Stimulated activated CD4-positive, alpha-beta T cell treated with anti-CD3 and anti-CD28 coated beads, Interleukin-15, amount 100 ng/mL, for 1 hour (primary cell): ENCODE measurements around the gene HOXC5.
A peak's percentile ranks its signal among the peaks of the same experiment; 100 is the strongest.

Experiments used
- DNase-seq, 2 donors: peaks; one replicate each; pipeline ENCODE4 v3.0.0-alpha.2; 2020; ENCODE audit warnings: low read depth in 1 of 2, low spot score in 1 of 2

Gene HOXC5

DNA sequence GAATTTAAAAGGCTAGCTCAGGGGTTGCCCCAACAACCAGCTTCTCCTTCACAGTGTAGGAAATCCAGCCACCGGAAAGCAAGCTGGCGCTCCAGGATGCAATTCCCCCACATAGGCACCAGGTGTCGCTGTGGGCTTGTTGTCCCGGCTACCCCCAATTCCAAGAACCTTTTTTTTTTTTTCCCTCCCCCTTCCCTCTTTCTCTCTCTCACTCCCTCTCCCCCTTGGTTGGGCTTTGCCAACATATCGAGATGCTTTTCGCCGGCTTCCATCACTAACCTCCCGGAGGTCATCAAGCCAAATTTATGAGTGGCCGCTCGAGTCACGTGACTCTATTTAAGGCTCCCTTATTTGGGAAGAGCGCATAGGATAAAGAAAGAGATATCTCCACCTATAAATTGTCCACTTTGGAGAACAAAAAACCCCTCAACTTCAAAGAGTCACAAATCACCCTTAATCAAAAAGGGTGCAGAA, at the start of gene HOXC5:
HOXC5 (plus strand) TSS at position 424 of the 474 bp plus-strand sequence. CDS start 73 bp downstream, outside the sequence.
- peak; percentile 13 to 34 for DNase-seq

DNA sequence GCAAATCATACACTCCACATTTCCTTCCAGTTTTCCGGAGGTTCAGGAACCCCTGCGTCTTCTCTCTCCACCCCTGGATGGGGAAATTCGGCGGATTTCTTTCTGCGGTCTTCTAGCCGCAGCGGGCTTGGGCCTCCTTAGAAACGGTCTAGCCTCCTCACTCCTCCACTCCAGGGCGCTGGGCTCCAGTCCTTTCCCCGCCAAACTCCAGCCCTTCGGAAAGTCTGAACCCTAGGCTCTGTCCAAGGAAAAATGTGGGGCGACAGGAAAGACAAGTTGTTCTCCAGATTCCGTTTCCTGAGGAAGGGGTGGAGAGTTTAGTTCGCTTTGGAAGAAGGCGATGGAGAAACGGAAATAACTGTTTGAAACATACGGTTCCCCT, 49.3 kb upstream of the HOXC5 start:
- no peak for DNase-seq

DNA sequence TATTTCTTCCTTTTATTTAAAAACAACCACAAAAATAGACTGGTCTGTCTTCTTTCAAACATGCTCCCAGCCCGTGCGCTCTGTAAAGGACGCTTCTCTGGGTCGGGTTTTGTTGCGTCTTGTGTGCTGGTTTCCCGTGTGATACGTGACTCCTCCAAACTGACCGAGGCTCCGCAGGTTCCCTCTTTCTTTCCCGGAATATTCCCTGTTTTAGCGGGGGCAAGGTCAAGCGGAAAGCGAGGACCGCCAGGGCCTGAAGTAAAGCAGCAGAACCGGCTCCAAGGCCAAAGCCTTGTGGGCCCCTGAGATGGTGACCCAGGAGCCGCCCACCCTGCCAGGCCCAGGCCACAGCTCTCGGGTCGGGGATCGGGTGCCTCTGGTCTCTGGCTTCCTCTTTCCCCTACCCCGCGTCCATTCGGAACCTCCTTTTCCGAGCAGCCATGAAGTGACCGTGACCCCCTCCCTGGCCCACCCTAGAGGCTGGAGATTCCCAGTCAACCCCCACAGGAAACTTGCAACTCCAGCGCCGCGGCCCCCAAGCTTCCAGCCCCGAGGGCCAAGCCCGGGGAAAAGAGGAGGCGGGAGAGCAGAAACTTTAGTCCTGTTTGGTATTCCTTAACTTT, 48.8 kb upstream of the HOXC5 start:
- no peak for DNase-seq

DNA sequence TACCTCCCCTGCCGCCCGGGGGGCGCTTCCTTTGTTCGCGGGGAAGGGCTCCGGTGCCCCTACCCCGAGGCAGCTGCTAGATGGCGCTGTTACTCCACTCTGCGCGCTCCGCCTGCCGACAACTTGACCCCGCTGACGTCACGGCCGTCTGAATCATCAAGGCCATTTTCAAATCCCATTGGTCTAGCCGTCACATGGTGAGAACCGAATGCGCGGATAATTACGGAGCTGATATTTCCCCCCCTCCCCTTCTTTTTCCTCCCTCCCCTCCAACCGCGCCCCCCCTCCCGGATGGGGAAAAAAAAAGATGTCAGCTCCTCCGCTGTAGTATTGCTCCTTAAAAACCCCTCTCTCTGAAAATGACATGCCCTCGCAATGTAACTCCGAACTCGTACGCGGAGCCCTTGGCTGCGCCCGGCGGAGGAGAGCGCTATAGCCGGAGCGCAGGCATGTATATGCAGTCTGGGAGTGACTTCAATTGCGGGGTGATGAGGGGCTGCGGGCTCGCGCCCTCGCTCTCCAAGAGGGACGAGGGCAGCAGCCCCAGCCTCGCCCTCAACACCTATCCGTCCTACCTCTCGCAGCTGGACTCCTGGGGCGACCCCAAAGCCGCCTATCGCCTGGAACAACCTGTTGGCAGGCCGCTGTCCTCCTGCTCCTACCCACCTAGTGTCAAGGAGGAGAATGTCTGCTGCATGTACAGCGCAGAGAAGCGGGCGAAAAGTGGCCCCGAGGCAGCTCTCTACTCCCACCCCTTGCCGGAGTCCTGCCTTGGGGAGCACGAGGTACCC, 47.8 kb upstream of the HOXC5 start, which contains the start of gene HOXC10:
HOXC10 (plus strand) TSS at position 246 of the 791 bp plus-strand sequence; CDS start at position 360, 114 bp downstream.
- peak in 1 of 2 donors; percentile 74 for DNase-seq

DNA sequence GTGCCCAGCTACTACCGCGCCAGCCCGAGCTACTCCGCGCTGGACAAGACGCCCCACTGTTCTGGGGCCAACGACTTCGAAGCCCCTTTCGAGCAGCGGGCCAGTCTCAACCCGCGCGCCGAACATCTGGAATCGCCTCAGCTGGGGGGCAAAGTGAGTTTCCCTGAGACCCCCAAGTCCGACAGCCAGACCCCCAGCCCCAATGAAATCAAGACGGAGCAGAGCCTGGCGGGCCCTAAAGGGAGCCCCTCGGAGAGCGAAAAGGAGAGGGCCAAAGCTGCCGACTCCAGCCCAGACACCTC, 47.2 kb upstream of the HOXC5 start:
- DNase-seq = no peak

GRCh38 chr12:53985994-53986685, 46.7 kb upstream of the HOXC5 start:
- DNase-seq = no peak

GRCh38 chr12:53986686-53987483, 46.0 kb upstream of the HOXC5 start:
- DNase-seq = no peak

- no peak for DNase-seq
Observed at GRCh38 chr12:53987787-53988230, 45.0 kb upstream of the HOXC5 start.

DNA sequence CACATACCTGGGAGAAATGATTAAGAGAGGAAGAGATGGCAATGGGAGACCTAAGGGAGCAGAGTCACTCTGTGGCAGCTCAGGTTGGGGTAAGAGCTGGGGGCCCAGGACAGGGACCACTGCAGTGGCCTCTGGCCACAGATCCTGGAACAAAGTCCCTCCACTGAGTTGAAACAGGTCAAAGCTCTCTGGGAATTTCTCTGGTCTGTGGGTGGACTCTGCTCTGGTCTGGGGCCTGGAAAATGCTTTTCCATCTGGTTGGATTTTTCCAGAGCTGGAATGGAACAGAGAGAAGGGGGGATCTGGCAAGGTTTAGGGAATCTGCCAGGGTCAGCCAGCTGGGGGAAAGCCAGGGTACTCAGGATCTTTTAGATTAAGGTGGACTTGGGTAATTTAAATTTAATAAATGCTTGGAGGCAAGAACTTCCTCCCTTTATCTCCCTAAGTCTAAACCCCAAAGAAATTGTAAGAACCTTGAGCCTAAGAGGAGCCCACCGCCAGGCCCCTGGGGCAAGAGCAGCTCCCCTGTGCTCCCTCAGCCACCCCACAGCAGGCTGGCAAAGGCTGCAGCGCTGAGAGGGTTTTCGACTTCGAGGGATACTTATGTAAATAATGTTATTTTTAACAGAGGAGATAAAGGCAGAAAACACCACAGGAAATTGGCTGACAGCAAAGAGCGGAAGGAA, 44.2 kb upstream of the HOXC5 start:
- no peak for DNase-seq

DNA sequence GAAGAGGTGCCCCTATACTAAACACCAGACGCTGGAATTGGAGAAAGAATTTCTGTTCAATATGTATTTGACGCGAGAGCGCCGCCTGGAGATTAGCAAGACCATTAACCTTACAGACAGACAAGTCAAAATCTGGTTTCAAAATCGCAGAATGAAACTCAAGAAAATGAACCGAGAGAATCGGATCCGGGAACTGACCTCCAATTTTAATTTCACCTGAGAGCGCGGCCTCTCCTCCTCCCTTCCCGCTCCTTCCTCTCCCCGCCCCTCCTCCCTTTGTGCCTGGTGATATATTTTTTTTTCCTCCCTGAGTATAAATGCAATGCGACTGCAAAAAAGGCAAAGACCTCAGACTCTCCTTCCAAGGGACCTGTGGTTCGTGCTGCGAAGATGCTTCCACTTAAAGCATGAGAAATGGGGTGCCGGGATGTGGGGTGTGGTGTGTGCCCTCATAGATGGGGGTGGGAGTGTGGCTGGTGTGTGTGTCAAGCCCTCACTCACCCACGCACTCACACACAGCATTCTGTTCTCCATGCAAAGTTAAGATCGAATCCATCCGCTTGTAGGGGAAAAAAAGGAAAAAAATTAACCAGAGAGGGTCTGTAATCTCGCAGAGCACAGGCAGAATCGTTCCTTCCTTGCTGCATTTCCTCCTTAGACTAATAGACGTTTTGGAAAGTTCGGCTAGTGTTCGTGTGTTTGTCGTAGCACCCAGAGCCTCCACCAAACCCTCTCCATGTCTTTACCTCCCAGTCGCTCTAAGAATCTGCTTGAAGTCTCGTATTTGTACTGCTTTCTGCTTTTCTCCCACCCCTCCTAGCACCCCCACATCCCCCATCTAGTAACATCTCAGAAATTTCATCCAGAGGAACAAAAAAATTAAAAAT, 43.4 kb upstream of the HOXC5 start:
- no peak for DNase-seq

DNA sequence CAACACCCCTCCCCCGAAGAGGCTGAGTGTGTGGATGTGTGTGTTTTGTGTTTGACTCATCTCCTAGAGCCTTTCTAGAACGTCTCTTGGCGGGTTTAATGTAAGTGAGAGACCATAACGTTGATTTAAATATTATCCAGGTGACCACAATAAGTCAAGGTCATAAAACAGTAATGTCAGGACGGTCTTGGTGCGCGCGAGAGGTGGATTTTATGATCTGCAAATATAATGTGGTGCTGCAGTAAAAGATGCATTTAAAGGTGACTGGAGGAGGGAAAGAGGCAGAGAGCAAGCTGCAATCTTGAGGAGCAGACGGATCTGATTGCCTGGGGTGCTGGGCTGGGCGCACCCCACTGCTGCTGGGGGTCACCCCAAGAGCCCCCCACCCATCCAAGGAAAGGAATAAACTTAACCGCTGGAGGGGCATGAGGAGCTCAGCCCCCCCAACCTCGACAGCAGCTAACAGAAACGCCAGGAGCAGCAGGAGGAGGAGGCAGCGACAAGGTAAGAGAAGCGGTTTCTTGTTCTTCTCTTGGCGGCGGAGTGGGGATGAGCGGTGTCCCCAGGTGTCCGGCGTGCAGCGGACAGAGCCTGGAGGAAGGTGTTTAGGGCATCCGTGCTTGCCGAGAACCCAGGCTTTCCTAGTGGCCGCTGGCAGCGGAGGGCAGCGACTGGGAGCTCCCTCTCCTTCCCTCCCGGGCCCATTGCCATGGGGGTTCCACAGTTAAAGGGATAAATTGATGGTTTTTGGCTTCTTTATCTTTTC, 42.4 kb upstream of the HOXC5 start:
- DNase-seq = no peak

- no peak for DNase-seq
Observed at GRCh38 chr12:53991077-53991460, 41.8 kb upstream of the HOXC5 start.

DNA sequence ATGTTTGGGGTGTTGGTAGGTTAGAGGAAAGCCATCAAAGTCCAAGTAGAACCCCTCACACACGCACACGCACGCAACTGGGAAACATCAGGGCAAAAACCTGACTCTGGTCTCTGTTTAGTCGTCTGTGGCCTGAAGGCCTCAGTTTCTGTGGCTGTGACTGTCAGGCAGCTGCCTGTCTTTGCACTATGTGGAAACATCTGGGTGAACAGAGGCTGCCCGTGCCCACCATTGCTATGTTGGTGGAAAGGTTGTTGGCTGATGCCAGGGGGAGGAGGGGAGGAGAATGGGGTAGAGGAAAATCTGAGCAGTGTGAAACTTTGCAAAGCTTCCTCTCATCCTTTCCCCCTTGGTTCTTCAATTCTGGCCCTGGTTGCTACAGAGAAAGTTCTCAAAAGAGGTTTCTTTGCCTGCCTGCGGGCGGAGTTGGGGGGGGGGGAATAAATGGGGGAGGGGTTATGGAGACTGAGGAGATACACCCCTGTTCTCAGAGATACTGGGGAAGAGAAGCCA, 40.4 kb upstream of the HOXC5 start:
- DNase-seq = no peak

GRCh38 chr12:53993162-53994008, 39.5 kb upstream of the HOXC5 start:
- no peak for DNase-seq

DNA sequence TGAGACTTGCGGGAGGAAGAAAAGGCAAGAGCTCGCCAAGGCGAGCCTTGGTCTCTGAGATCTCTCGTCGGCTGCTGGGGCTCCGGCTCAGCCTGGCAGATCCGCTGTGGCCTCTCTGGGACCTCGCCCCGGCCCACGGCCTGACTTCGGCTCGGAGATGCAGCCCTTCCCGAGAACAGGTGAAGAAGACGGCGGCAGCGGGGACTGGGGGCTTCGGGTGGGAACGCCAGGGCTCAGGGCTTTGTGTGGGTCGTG, 38.9 kb upstream of the HOXC5 start:
- no peak for DNase-seq

DNA sequence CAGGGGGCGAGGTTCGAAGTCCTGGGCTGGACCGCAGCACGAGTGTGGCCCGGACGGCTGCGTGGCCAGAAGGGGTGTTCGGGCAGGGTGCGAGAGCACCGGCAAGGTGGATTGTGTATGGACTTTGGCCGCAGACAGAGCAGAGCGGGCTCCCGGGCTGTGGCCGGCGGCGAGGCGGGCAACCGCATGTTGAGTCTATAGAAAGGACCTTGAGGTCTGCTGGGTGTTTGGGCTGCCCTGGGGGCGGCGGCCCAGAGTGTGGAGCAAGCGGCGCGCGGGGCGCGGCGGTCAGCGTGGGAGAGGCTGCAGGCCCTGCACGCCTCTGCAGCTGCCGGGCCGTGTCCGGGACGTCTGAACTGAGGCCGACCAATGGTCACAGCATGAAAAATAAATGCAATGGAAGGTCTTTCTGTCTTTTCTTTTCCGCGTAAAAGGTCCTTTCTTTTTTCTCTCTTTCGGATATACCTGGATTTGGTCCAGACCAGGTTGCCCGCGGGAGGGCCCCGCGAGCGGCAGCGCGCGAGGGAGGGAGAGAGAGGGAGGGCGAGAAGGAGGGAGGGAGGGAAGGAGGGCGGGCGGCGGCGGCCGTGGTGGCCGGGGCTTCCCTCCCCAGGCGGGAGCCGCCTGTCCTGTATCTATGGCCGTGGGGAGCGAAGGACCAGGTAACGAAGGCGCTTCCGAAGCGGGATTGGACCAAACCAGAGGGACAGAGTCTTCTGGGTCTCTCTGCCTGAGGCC, 38.4 kb upstream of the HOXC5 start:
- no peak for DNase-seq

DNA sequence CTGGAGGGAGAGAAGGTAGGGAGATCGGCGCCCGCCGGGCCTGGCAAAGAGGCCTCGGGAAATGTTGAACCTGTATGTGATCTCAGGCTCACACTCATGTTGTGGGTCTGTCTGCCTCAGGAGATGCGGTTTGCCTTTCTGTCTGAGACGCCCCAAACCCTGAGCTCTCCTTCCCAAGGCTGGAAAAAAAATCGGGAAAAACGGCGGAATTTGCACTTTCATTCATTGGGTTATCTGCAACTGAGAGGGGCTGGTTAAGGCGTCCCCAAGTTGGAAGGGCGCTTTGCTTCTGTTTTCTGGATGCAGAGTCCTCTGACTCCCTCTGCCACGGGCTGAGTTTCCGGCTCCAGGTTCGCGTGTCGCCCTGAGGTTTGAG, 37.9 kb upstream of the HOXC5 start:
- DNase-seq = no peak
